Sigmoid colon (tissue), 7 donors: ENCODE measurements around the gene MGAT3. TPM values are rescaled to one million over a fixed set of nuclear protein-coding genes. Genes with fewer than 3 reads are reported as not detected.

Source experiments
- DNase-seq: peaks from one replicate; pipeline ENCODE4 v3.0.0-alpha.2; 2019
- H3K27ac ChIP-seq, 4 donors: fragments of 200-600 bp; sonication (generic); one replicate each; pipeline ENCODE4 v1.5.1; 2016 to 2019; ENCODE audit warnings: mild to moderate bottlenecking in 1 of 4
- H3K27me3 ChIP-seq, 3 donors: fragments of 200-600 bp; sonication (generic); one replicate each; pipeline ENCODE4 v1.5.1; 2019; ENCODE audit warnings: mild to moderate bottlenecking in 1 of 3
- H3K36me3 ChIP-seq, 4 donors: fragments of 200-600 bp; sonication (generic); one replicate each; pipeline ENCODE4 v1.5.1; 2016 to 2019
- H3K4me1 ChIP-seq, 4 donors: fragments of 200-600 bp; sonication (generic); one replicate each; pipeline ENCODE4 v1.5.1; 2017 to 2019
- H3K4me3 ChIP-seq, 4 donors: fragments of 200-600 bp; sonication (generic); one replicate each; pipeline ENCODE4 v1.5.1; 2017 to 2019; ENCODE audit warnings: mild to moderate bottlenecking in 2 of 4, moderate library complexity in 1 of 4
- H3K9me3 ChIP-seq, 4 donors: fragments of 200-600 bp in 3 of 4; sonication (generic) in 3 of 4; one replicate each; pipeline versions ENCODE4 v1.5.1 to v1.6.1; 2013 to 2019
- EP300 ChIP-seq, 4 donors: sonication (generic); formaldehyde crosslinking; IDR thresholded peaks; one replicate each; pipeline ENCODE4 v1.6.1; 2017; ENCODE audit warnings: antibody characterized with exemption in 4 of 4
- POLR2A ChIP-seq, 2 donors: fragments of 450-650 bp; IDR thresholded peaks; one replicate each; pipeline ENCODE4 v1.6.1; 2016; ENCODE audit warnings: antibody characterized with exemption in 2 of 2, mild to moderate bottlenecking in 2 of 2, moderate library complexity in 2 of 2
- POLR2AphosphoS5 ChIP-seq, 4 donors: sonication (generic); formaldehyde crosslinking; IDR thresholded peaks; one replicate each; pipeline ENCODE4 v1.6.1; 2017; ENCODE audit warnings: antibody characterized with exemption in 4 of 4
- WGBS, 2 donors: extraction: QIAGEN DNeasy Blood & Tissue Kit; methylation state at CpG; one replicate each; pipeline ENCODE4 v1.1.7; 2013; 5-methylcytosine and 5-hydroxymethylcytosine counted together
- intact Hi-C: fragments of 100-400 bp; cut with DNase I; formaldehyde crosslinking; loops from one replicate; pipeline ENCODE4 v1.15.1; 2023
- polyA plus RNA-seq, 3 donors: library from polyadenylated mRNA; stranded (reverse); fragments of 200-250 nt; gene quantifications; one replicate each; pipeline ENCODE4 v1.2.3, GENCODE V29; 2013
- total RNA-seq, 4 donors: library from RNA; depleted of rRNA; stranded (reverse); fragments of >200 nt; gene quantifications; one replicate each; pipeline ENCODE4 v1.1.0, GENCODE V29; 2016
- TF ChIP-seq, protein P1 (sequence below), 4 experiments: fragments of 450-650 bp in 3 of 4; fragments of 200-600 bp in 1 of 4; IDR thresholded peaks; one replicate each; pipeline ENCODE4 v1.5.1; 2016 to 2019; ENCODE audit warnings: antibody characterized with exemption in 4 of 4, mild to moderate bottlenecking in 3 of 4, moderate library complexity in 2 of 4
- donor health status: healthy with polysubstance abuse.
- donor health status: Bipolar disorder and iron deficiency.
- donor health status: healthy.

Gene MGAT3
- total and polyA plus RNA-seq, 7 donors: 0.60 to 8.1 (median 1.1) TPM

DNA sequence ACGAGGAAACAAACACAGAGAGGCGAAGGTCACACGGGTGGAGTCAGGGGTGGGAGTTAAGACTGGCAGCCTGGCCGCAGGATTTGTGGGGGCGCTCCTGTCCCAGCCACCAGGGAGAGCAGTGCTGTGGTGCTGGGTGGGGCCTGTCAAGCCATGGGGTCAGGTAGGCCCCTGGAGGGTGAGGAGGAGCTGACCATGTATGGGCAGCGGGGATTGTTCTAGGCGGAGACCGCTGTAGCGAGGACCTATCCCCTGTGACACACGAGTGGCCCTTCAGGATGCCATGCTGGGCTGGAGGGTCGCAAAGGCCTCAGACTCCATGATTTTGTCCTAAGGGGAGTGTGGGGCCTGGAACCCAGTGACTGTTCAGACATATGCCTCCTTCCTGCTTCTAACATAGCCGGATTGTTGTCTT is 77.3 kb downstream of the MGAT3 start:
- WGBS, 2 donors: 68 to 82% methylated on average over 12 of the region's 12 CpGs
- Histone ChIP-seq H3K9me3 (no peaks in the 10 kb centered on the region), H3K27me3 (no peaks in the 10 kb centered on the region), H3K4me3 (peak overlapping the region in 1 of 4 donors; percentile 13), H3K36me3 (peaks cover 0 to 14% (median 6%) of the 10 kb centered on the region in 4 donors), H3K4me1 (peaks cover 2 to 44% (median 40%) of the 10 kb centered on the region in 4 donors), H3K27ac (peak overlapping the region in 3 of 4 donors; percentile 41 to 99 (median 48))
- intact Hi-C loops: loop anchor here (2.0 to 5.0 kb wide), 6 partner anchors 382 to 813 kb away; partner anchors contain the start of genes ADSL, CBX7 and TNRC6B
- no peak for DNase-seq
- TF ChIP-seq, protein P1, sequence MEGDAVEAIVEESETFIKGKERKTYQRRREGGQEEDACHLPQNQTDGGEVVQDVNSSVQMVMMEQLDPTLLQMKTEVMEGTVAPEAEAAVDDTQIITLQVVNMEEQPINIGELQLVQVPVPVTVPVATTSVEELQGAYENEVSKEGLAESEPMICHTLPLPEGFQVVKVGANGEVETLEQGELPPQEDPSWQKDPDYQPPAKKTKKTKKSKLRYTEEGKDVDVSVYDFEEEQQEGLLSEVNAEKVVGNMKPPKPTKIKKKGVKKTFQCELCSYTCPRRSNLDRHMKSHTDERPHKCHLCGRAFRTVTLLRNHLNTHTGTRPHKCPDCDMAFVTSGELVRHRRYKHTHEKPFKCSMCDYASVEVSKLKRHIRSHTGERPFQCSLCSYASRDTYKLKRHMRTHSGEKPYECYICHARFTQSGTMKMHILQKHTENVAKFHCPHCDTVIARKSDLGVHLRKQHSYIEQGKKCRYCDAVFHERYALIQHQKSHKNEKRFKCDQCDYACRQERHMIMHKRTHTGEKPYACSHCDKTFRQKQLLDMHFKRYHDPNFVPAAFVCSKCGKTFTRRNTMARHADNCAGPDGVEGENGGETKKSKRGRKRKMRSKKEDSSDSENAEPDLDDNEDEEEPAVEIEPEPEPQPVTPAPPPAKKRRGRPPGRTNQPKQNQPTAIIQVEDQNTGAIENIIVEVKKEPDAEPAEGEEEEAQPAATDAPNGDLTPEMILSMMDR (IDR thresholded peaks at IDR 0.05): no peak
- no peak for TF ChIP-seq POLR2A (IDR thresholded peaks at IDR 0.05)
- TF ChIP-seq EP300 (IDR thresholded peaks at IDR 0.05): no peak
- no peak for TF ChIP-seq POLR2AphosphoS5 (IDR thresholded peaks at IDR 0.05)

DNA sequence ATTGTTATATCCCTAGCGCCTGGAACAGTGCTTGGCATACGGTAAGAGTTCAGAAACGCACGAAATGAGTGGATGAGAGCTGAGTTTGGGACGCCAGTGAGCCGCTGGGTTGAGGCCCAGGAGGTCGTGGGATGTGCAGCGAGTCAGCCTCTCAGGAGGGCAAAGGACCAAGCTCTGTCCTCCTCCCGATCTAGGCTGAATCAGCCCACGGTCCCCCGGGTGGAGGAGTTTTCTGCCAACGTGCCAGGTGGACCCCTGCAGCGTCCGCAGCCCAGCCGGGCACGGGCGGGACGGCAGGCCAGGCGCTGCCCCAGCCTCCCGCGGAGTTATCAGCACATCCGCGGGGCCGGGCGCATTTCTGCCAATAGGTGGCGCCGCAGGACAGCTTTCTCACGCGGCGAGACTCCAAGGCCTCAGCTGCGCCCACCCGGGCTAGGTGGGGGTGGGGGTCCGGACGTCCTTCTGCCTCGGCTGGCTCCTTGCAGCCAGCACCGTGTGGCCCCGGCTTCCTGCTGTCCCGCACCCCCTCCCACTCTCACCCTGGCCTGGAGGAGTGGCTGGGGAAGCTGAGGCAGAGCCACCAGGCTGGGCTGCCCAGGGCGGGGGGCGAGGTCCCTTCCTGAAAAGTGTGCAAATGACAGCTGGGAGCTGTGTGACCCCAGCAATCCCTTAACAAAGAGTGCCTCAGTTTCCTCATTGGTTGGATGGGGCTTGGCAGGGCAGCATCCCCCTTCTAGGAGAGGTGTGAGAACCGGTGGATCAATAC is 78.0 kb downstream of the MGAT3 start:
- peak; percentile 92 for DNase-seq
- peaks cover 0 to 37% (median 34%) of the 10 kb centered on the region in 4 donors for H3K4me1 ChIP-seq
- intact Hi-C loops: loop anchor here (2.0 to 5.0 kb wide), 6 partner anchors 382 to 812 kb away; partner anchors contain the start of genes ADSL, CBX7 and TNRC6B
- H3K27me3 ChIP-seq: no peaks in the 10 kb centered on the region
- 4 to 11% methylated on average over 41 of the region's 41 CpGs for WGBS, 2 donors
- H3K9me3 ChIP-seq: no peaks in the 10 kb centered on the region
- H3K36me3 ChIP-seq: peaks cover 0 to 8% (median 3%) of the 10 kb centered on the region in 4 donors
- peak overlapping the region in 3 of 4 donors; percentile 41 to 99 (median 48) for H3K27ac ChIP-seq
- H3K4me3 ChIP-seq: peak overlapping the region in 2 of 4 donors; percentile 11 to 13
- TF ChIP-seq POLR2A (IDR thresholded peaks at IDR 0.05) (no peak), EP300 (IDR thresholded peaks at IDR 0.05) (no peak), POLR2AphosphoS5 (IDR thresholded peaks at IDR 0.05) (peak in 1 of 4 donors; percentile 20)
- TF ChIP-seq, protein P1 (IDR thresholded peaks at IDR 0.05): peak; percentile 85 to 97 (median 92)

DNA sequence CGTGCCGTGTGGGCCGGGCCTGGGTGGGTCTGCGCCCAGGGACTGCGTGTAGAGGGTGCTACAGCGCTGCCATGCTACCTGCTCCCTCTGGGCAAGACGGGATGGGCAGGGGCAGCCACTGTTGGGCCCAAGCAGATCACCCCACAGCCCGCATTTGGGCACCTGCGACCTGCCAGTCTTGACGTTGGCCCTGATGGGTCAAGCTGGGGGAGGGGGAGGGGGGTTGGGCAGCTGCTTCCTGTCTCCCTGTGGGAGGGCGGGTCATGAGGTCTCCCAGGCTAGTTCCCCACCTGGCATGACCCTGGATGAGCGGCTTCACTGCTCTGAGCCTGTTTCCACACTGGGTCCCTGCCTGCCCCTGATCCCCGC is 78.5 kb downstream of the MGAT3 start:
- Histone ChIP-seq H3K4me1 (peaks cover 0 to 31% (median 28%) of the 10 kb centered on the region in 4 donors), H3K36me3 (peaks cover 0 to 2% (median 0%) of the 10 kb centered on the region in 4 donors), H3K27me3 (no peaks in the 10 kb centered on the region), H3K4me3 (no peak overlapping the region), H3K27ac (no peak overlapping the region), H3K9me3 (no peaks in the 10 kb centered on the region)
- intact Hi-C loops: loop anchor here (2.0 kb wide), 2 partner anchors 489 to 811 kb away; partner anchors contain the start of gene ADSL
- TF ChIP-seq POLR2A (IDR thresholded peaks at IDR 0.05): no peak
- no peak for TF ChIP-seq EP300 (IDR thresholded peaks at IDR 0.05)
- no peak for TF ChIP-seq POLR2AphosphoS5 (IDR thresholded peaks at IDR 0.05)
- TF ChIP-seq, protein P1 (IDR thresholded peaks at IDR 0.05): no peak
- no peak for DNase-seq
- WGBS, 2 donors: 39 to 49% methylated on average over 13 of the region's 13 CpGs

DNA sequence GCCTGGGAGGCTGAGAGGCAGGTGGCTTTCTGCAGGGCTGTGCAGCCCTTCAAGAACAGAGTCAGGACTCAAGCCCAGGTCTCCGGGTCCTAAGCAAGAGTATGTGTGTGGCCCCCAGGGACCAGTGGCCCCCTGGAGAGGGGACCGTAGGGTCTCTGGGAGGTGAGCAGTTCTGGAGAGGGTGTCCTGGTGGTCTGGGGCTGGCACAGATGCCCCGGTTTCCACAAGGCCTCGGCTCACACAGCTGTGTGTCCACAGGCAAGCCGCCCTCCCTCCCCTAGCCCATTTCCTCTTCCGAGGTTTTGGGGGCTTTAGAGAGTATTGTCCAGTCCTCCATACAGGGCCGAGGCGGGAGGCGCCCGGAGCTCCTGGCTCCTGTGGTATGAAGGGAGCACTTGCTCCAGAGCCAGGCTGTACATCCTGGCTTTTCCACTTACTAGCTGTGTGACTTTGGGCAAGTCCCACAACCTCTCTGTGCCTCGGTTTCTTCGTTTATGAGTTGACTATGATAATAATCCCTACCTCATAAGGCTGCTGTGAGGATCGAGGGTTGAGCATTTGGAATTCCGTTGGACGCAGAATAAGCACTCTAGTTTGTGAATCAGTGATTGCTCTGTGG is 79.1 kb downstream of the MGAT3 start:
- Histone ChIP-seq H3K27me3 (no peaks in the 10 kb centered on the region), H3K36me3 (no peaks in the 10 kb centered on the region), H3K27ac (no peak overlapping the region), H3K9me3 (no peaks in the 10 kb centered on the region), H3K4me3 (no peak overlapping the region), H3K4me1 (peaks cover 0 to 25% (median 22%) of the 10 kb centered on the region in 4 donors)
- DNase-seq: no peak
- intact Hi-C loops: loop anchor here (2.0 kb wide), 2 partner anchors 489 to 811 kb away; partner anchors contain the start of gene ADSL
- 88 to 89% methylated on average over 15 of the region's 15 CpGs for WGBS, 2 donors
- TF ChIP-seq, protein P1 (IDR thresholded peaks at IDR 0.05): no peak
- TF ChIP-seq EP300 (IDR thresholded peaks at IDR 0.05) (no peak), POLR2AphosphoS5 (IDR thresholded peaks at IDR 0.05) (no peak), POLR2A (IDR thresholded peaks at IDR 0.05) (no peak)
